Measurements from ENCODE around the gene MACROD2.

Gene MACROD2

GRCh38 chr20:14928083-14928482 lies 932.8 kb downstream of the MACROD2 start:
- H3K79me2 ChIP-seq (ENCODE audit: insufficient read depth, low read length), result no peaks in the 10 kb centered on the region
- no peak overlapping the region for H3K4me3 ChIP-seq (ENCODE audit: insufficient read depth, low read length, poor library complexity, severe bottlenecking)
- H2AFZ ChIP-seq (ENCODE audit: low read depth, low read length, severe bottlenecking), result no peak overlapping the region
- no peaks in the 10 kb centered on the region for H3K36me3 ChIP-seq (ENCODE audit: low read length)
- H3F3A ChIP-seq (ENCODE audit: insufficient read depth), result no peaks in the 10 kb centered on the region
- no peak overlapping the region for H3K9ac ChIP-seq (ENCODE audit: low read length)
- no peak overlapping the region for H3K27ac ChIP-seq (ENCODE audit: low read depth, low read length)
- H3K27me3 ChIP-seq (ENCODE audit: low read length), result no peaks in the 10 kb centered on the region
- no peaks in the 10 kb centered on the region for H3K9me2 ChIP-seq (replicated peaks; ENCODE audit: insufficient read depth, low read length)
- no peak for TF ChIP-seq EZH2phosphoT487 (conservative IDR thresholded peaks at IDR 0.05; ENCODE audit: low read length)
- TF ChIP-seq CTCF (IDR thresholded peaks at IDR 0.05; ENCODE audit: insufficient read depth, low read length, poor library complexity, severe bottlenecking), result no peak
- no peaks in the 10 kb centered on the region for H4K20me1 ChIP-seq (ENCODE audit: low read depth, low read length)
- H3K4me2 ChIP-seq (ENCODE audit: low read depth, low read length, poor library complexity, severe bottlenecking), result no peak overlapping the region
- H3K9me3 ChIP-seq (ENCODE audit: insufficient read depth, low read length), result no peaks in the 10 kb centered on the region

- Histone ChIP-seq H2AFZ (ENCODE audit: low read depth, low read length, severe bottlenecking) (no peak overlapping the region), H3K4me3 (ENCODE audit: insufficient read depth, low read length, poor library complexity, severe bottlenecking) (no peak overlapping the region), H3K36me3 (ENCODE audit: low read length) (no peaks in the 10 kb centered on the region), H4K20me1 (ENCODE audit: low read depth, low read length) (no peaks in the 10 kb centered on the region), H3K27ac (ENCODE audit: low read depth, low read length) (no peak overlapping the region), H3K9ac (ENCODE audit: low read length) (no peak overlapping the region), H3K9me3 (ENCODE audit: insufficient read depth, low read length) (no peaks in the 10 kb centered on the region), H3K27me3 (ENCODE audit: low read length) (no peaks in the 10 kb centered on the region), H3F3A (ENCODE audit: insufficient read depth) (no peaks in the 10 kb centered on the region), H3K9me2 (replicated peaks; ENCODE audit: insufficient read depth, low read length) (no peaks in the 10 kb centered on the region), H3K79me2 (ENCODE audit: insufficient read depth, low read length) (no peaks in the 10 kb centered on the region), H3K4me2 (ENCODE audit: low read depth, low read length, poor library complexity, severe bottlenecking) (no peak overlapping the region)
- TF ChIP-seq EZH2phosphoT487 (conservative IDR thresholded peaks at IDR 0.05; ENCODE audit: low read length) (no peak), CTCF (IDR thresholded peaks at IDR 0.05; ENCODE audit: insufficient read depth, low read length, poor library complexity, severe bottlenecking) (no peak)
These were observed 934.1 kb downstream of the MACROD2 start for GRCh38 chr20:14929388-14929787.

GRCh38 chr20:14932040-14932439 lies 936.7 kb downstream of the MACROD2 start:
- Histone ChIP-seq H3K9me3 (ENCODE audit: insufficient read depth, low read length) (no peaks in the 10 kb centered on the region), H3K9me2 (replicated peaks; ENCODE audit: insufficient read depth, low read length) (no peaks in the 10 kb centered on the region), H3K4me3 (ENCODE audit: insufficient read depth, low read length, poor library complexity, severe bottlenecking) (no peak overlapping the region), H3F3A (ENCODE audit: insufficient read depth) (no peaks in the 10 kb centered on the region), H3K9ac (ENCODE audit: low read length) (no peak overlapping the region), H4K20me1 (ENCODE audit: low read depth, low read length) (no peaks in the 10 kb centered on the region), H3K27ac (ENCODE audit: low read depth, low read length) (no peak overlapping the region), H3K4me2 (ENCODE audit: low read depth, low read length, poor library complexity, severe bottlenecking) (no peak overlapping the region), H2AFZ (ENCODE audit: low read depth, low read length, severe bottlenecking) (no peak overlapping the region), H3K36me3 (ENCODE audit: low read length) (no peaks in the 10 kb centered on the region), H3K27me3 (ENCODE audit: low read length) (no peaks in the 10 kb centered on the region), H3K79me2 (ENCODE audit: insufficient read depth, low read length) (no peaks in the 10 kb centered on the region)
- TF ChIP-seq EZH2phosphoT487 (conservative IDR thresholded peaks at IDR 0.05; ENCODE audit: low read length) (no peak), CTCF (IDR thresholded peaks at IDR 0.05; ENCODE audit: insufficient read depth, low read length, poor library complexity, severe bottlenecking) (no peak)
